HG02943 (cell line): ENCODE measurements around the gene TBCD.
"Not testable (repeated sequence)": the region's sequence is repeated elsewhere in the genome, so short reads cannot be mapped to it uniquely, and the experiment has no call there.

Experiments
- ATAC-seq: cut with Tn5 transposase; IDR thresholded peaks from one replicate; pipeline ENCODE4 v1.9.1; 2021; ENCODE audit warnings: mild to moderate bottlenecking, low read depth, moderate library complexity; ENCODE audit not compliant: unreplicated experiment

Gene TBCD

DNA sequence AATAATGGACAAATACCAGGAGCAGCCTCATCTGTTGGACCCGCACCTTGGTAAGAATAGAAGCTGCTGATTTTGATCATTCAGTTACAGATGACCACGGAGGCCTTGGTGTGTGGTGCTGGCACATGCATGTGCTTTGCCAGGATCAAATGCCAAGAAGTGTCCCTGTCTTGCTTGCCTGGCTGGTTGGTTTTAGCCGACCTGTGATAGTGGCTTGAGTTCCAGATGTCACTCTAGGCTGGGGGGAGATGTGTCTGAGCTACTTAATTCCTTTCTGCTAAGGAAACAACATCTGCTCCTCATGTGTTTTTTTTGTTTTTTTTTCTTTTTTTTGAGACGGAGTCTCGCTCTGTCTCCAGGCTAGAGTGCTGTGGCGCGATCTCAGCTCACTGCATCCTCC, 4.3 kb downstream of the TBCD start:
- no peak for ATAC-seq

DNA sequence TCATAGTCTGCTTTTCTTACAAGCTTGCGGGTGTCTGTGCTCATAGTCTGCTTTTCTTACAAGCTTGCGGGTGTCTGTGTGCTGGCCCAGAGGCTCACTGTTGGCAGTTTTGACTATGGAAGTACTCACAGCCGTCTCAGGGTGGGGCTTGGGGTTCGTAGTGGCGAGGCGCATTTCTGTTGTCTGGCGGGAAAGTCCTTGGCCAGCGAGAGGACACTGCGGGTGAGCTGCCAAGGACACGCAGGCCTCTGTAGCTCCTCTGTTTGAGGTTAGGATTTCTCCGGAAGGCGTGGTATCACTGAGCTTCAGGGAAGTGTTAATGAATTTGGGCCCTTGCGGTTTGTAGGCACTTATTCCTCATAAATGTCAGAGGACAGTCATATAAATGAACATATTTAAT, 13.5 kb downstream of the TBCD start:
- ATAC-seq, result no peak

DNA sequence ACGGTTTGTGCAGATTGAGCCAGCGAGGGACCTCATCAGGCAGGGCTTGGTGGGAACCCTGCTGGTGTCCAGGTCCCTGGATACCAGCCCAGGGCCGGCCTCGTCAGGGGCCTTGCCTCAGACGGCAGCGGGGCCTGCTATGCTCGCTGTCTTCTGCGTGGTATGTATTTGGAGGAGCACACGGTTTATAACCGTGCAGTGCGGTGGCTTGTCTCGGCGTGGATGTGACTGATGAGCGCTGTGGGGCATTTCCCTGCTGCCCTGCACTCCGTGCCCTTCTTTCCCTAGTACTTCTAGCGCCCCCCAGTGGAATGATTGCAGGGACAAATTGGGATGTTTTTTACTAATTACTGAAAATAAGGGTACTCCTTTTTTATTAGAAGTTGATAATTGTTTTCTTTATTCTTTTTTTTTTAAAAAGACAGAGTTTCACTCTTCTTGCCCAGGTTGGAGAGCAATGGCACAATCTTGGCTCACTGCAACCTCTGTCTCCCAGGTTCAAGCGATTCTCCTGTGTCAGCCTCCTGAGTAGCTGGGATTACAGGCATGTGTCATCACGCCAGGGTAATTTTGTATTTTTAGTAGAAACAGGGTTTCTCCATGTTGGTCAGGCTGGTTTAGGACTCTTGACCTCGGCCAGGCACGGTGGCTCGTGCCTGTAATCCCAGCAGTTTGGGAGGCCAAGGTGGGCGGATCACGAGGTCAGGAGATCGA, 15.3 kb downstream of the TBCD start:
- no peak for ATAC-seq

GRCh38 chr17:82769041-82769440, 17.2 kb downstream of the TBCD start:
- no peak for ATAC-seq

GRCh38 chr17:82772026-82772425, 20.2 kb downstream of the TBCD start:
- no peak for ATAC-seq

DNA sequence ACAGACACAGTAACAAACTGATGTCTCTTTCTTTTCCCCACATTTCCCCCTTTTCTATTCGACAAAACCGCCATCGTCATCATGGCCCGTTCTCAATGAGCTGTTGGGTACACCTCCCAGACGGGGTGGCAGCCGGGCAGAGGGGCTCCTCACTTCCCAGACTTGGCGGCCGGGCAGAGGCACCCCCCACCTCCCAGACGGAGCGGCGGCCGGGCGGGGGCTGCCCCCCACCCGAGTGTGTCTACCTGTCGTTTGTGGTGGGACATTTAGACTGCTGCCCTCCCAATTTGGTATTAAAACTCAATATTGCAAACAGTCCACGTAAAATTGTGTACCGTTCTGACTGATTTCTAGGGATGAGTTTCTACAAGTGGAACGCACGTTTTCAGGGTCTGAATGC, 22.6 kb downstream of the TBCD start:
- ATAC-seq, result not testable (repeated sequence)

- ATAC-seq, result no peak
These were observed 23.3 kb downstream of the TBCD start for GRCh38 chr17:82775001-82775823.

GRCh38 chr17:82776454-82776853, 24.6 kb downstream of the TBCD start:
- ATAC-seq, result no peak

DNA sequence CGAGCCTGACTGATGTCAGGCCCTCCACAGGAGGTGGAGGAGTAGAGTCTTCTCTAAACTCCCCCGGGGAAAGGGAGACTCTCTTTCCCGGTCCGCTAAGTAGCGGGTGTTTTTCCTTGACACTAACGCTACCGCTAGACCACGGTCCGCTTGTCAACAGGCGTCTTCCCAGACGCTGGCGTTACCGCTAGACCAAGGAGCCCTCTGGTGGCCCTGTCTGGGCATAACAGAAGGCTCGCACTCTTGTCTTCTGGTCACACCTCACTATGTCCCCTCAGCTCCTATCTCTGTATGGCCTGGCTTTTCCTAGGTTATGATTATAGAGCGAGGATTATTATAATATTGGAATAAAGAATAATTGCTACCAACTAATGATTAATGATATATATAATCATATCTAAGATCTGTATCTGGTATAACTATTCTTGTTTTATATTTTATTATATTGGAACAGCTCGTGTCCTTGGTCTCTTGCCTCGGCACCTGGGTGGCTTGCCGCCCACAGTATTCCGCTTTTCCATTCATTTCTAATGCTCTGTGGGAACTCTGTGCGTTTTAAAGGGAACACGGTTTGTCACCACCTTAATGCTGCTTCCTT, 26.0 kb downstream of the TBCD start:
- ATAC-seq, result not testable (repeated sequence)

GRCh38 chr17:82779541-82779940, 27.7 kb downstream of the TBCD start:
- no peak for ATAC-seq

- no peak for ATAC-seq
These were observed 28.3 kb downstream of the TBCD start for GRCh38 chr17:82780195-82780594.

DNA sequence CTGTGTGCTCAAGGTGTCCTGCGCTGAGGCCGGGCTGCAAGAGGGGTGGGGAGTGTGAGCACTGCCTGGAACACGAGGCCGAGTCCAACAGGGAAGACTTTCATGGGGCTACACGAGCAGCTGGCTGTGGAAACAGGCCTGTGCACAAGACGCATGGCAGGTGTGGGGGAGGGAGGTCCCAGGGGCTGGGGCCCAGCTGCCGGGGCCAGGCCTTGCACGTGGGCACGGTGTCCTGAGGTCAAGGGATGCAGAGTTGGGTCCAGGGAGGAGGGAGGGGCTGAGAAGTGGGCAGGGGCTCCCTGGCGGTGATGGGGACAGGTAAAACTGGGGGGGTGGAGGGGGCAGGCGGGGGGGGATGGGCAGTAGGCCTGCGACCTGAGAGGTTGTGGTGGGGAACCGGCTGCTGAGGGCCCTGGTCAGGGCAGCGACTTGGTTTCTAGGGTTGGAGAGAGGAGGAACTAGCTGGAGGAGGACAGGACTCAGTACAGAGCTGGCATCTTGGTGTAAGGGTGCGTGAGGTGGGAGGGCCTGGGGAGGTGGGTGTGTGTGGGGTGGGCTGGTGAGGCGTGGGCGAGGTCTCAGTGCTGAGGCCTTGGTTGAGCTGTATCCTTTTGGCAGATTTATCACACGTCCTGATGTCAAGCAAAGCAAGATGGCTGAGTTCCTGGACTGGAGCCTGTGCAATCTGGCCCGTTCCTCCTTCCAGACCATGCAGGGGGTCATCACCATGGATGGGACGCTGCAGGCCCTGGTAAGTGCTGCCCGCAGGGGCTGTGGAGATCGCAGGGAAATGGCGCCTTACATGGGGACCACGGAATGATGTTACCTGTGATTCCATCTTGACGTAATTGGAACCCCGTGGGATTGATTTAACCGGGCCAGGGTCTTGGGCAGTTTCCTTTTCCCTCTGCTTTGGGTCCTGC, 29.4 kb downstream of the TBCD start:
- ATAC-seq, result no peak

- ATAC-seq, result no peak
These were observed 30.0 kb downstream of the TBCD start for GRCh38 chr17:82781894-82782274.

DNA sequence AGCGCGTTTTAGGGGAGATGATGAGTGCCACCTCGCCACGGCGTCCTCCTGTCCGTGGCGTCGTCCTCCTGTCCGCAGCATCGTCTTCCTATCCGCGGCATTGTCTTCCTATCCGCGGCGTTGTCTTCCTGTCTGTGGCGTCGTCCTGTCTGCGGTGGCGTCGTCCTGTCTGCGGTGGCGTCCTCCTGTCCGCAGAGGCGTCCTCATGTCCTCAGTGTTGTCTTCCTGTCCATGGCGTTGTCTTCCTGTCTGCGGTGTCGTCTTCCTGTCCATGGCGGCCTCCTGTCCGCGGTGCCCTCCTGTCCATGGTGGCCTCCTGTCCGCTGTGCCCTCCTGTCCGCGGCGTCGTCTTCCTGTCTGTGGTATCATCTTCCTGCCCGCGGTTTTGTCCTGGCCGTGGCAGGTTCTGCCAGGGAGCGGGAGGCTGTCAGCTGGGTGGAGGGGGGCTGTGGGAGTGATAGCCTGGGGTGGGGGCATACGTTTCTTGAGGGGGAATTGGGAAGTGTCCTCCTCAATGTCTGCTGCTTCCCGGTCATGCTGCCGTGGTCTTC, 30.9 kb downstream of the TBCD start:
- ATAC-seq, result no peak

GRCh38 chr17:82783498-82783897, 31.6 kb downstream of the TBCD start:
- ATAC-seq, result no peak

DNA sequence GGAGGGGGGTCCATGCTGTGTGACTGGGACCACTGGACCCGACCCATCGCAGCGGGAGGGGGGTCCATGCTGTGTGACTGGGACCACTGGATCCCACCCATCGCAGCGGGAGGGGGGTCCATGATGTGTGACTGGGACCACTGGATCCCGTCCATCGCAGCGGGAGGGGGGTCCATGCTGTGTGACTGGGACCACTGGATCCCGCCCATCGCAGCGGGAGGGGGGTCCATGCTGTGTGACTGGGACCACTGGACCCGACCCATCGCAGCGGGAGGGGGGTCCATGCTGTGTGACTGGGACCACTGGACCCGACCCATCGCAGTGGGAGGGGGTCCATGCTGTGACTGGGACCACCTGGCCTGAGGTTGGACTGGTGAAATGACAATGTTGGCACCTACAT, 33.7 kb downstream of the TBCD start:
- ATAC-seq, result not testable (repeated sequence)

GRCh38 chr17:82786427-82786826, 34.6 kb downstream of the TBCD start:
- ATAC-seq, result no peak

DNA sequence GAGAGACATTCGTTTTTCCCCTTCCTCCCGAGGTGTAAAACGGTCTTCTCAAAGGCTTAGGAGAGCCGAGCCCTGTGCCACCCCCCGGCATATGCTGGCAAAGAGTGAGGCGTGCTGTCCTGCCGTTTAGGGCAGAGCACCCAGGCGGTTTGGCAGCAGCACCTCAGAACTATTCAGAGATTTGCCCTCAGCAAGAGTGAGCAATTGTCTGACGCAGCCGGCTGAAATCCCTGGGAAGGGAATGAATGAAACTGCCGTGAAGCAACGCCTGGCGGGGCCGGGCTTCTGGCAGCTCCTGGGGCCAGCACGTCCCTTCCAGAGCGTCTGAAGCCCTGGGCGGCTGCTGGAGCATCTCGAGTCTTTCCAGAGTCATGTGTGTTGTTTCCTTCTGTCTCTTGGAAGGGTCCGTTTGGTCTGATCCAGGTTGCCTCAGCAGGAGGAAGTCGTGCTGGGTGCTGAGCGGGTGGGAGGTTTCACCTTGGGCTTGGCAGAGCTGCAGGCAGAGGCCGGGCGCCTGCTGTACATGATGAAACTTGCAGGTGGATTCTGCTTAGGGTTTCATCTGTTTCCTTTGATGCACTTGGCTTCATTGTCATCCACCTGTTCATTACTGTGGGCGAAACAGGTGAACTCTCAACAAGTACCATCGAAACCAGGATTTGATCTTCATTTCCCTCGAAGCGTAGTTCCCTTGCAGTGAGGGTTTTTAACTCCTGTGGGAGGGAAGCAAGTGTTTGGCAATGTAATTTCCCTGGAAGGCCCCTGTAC, 35.4 kb downstream of the TBCD start:
- no peak for ATAC-seq

DNA sequence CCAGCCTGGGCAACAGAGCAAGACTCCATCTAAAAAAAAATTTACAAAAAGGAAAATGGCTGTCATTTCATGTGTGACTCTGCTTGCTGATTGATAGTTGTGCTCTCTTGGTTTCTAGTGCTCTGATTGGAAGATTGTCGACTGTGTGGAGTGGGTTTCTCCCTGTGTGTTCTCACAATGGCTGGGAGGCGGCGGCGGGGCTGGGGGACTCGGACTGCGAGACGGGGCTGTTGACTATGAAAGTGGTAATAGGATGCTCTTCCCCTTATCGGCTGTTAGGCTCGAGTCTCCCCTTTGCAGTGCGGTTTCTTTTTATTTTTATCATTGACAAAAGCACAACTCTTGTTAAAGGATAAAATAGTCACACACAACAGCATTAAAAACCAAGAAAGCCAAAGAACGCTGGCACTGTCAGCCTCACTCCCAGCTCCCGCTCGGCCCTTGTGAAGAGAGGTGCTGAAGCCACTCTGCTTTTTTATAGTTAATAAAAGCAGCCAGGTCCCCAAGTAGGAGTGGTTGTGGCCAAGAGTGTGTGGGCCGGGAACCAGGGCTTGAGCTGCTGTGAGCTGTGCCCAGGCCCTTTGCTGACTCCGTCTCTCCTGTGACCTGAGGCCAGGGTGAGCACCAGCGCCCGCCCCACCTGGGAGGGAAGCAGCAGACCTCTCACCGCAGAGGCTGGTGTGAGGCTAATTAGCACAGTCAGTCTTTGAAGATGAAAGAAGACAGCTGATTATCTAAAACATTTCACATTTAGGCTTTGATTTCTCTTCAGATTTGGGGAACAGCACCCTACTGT, 36.5 kb downstream of the TBCD start:
- no peak for ATAC-seq
